HEK293T (cell line): ENCODE results near the gene SEMA7A.

Experiments
- CTBP1 ChIP-seq: fragments of 450-650 bp; IDR thresholded peaks from 2 replicates; pipeline ENCODE4 v1.6.1; 2016; ENCODE audit warnings: borderline replicate concordance
- FOXM1 ChIP-seq: fragments of 450-650 bp; IDR thresholded peaks from 2 replicates; pipeline ENCODE4 v1.6.1; 2017; ENCODE audit warnings: mild to moderate bottlenecking, borderline replicate concordance

- TF ChIP-seq FOXM1 (no peak), CTBP1 (no peak)
Measured at GRCh38 chr15:74374648-74375302, 59.0 kb downstream of the SEMA7A start.
